ENCODE measurements around the gene POU2F1.

The POU2F1 gene

DNA sequence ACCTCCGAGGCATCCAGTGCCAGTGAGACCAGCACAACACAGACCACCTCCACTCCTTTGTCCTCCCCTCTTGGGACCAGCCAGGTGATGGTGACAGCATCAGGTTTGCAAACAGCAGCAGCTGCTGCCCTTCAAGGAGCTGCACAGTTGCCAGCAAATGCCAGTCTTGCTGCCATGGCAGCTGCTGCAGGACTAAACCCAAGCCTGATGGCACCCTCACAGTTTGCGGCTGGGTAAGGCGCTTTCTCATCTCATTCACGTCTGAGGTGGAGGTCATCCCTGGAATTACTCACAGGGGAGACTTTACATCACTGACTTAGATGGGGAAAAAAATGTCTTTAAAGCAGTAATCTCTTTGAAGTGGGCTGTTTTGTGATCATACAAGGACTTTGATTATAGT lies 191.4 kb downstream of the POU2F1 start:
- in situ Hi-C loops (cut with HindIII; ENCODE audit: low sequenced_read_pairs): no loop called here

DNA sequence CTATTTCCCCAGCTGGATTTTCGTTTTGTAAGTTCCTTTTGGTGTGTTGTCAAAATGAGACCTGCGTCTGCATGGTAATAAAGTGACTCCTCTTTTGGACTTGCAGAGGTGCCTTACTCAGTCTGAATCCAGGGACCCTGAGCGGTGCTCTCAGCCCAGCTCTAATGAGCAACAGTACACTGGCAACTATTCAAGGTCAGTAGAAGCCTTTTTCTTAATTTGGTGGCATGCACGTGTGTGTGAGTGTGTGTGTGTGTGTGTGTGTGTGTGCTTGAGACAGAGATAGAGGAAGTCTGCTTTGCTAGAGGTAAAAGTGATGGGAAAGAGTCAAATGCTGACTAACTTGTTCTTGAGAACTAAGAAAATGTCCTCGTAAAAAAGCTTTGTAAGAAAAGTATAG lies 192.2 kb downstream of the POU2F1 start:
- in situ Hi-C loops (cut with HindIII; ENCODE audit: low sequenced_read_pairs): no loop called here

DNA sequence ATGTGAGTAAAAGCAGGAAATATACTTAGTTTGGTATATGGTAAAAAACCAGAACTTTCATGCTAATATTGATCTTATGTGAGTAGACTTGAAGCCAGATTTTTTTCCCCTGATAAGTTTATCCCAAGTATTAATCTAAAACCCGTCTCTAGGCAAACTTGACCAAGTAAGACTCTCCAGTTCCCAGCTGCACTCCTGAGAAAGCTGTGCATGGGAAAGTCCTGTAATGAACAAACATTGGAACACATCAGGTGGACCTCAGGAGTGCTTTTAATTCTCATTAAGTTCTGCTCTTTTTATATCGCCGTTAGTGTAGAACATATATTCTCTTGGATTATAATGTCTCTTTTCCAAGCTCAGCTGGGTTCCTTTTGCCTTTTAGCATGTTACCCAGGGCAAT lies 192.6 kb downstream of the POU2F1 start:
- in situ Hi-C loops (cut with HindIII; ENCODE audit: low sequenced_read_pairs): no loop called here

DNA sequence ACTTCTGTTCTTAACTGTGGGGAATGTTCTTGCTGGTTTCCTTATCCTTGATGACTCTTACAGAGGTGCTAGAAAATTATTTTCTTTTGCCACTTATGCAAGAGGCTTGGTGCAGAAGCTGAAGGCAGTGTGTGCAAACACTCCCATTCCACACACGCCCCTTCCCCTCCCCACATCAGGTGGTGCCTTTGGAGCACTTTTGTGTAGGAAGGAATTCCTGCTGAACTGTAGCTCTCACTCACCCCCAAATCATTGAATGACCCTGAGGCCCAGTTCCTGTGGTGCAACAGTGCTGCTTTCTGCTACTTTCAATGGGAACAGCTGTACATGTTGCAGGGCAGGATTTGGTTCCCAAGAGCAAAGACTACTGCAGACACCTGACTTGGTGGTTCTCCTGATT lies 195.8 kb downstream of the POU2F1 start:
- in situ Hi-C loops (cut with HindIII; ENCODE audit: low sequenced_read_pairs): no loop called here

DNA sequence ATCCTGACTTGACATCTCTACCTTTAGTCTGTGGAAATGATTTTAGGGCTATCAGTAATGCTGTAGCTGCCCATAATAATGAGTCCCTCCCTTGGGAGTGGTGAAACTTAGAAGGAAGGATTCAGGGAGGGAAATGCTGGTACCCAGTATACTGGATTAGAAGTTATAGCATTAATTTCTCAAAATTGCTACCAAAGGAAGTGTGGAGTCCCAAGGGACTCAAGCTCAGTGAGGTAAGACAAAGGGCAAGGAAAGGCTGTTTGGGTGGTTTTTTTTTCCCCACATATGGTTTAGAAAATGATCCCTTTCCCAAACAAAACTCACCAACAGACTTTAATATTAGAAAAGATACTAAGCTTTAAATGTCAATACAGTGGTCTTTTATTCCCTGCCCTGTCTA lies 197.7 kb downstream of the POU2F1 start:
- in situ Hi-C loops (cut with HindIII; ENCODE audit: low sequenced_read_pairs): no loop called here

DNA sequence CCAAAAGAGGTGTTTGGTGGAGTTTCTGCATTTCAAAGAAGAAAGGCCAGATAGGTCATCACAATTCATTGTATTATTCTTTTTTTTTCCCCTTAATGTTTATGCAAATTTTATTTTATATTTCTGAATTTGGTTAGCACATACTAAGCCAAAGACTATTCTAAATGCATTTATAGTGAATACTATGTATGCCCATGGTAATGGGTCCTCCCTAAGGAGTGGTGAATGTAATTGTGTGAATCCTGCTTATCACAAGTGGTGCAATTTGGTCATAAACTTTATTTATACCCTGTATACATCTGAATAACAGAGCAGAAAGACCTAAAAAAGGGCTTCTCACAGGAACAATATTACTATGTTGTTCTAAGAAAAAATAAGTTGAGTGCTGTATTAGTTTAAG lies 198.6 kb downstream of the POU2F1 start:
- in situ Hi-C loops (cut with HindIII; ENCODE audit: low sequenced_read_pairs): no loop called here

DNA sequence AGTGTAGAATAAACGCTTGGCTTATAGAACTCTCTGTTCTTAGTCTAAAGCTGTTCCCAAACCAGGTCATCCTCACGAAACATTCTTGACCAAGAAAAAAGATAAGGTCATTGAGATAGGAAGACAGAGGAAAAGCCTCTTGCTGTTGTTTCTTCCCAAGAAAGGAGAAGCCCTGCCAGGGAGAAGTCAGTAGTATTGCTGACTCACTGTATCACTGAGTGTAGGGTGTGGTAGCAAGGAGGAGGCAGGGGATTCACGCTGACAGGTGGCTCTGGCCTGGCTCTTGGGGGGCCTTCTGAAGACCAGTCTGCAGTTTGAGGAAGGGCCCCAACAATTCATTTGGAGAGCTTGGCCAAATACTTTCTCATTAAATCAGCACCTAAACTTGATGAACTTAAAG lies 199.8 kb downstream of the POU2F1 start:
- in situ Hi-C loops (cut with HindIII; ENCODE audit: low sequenced_read_pairs): no loop called here

DNA sequence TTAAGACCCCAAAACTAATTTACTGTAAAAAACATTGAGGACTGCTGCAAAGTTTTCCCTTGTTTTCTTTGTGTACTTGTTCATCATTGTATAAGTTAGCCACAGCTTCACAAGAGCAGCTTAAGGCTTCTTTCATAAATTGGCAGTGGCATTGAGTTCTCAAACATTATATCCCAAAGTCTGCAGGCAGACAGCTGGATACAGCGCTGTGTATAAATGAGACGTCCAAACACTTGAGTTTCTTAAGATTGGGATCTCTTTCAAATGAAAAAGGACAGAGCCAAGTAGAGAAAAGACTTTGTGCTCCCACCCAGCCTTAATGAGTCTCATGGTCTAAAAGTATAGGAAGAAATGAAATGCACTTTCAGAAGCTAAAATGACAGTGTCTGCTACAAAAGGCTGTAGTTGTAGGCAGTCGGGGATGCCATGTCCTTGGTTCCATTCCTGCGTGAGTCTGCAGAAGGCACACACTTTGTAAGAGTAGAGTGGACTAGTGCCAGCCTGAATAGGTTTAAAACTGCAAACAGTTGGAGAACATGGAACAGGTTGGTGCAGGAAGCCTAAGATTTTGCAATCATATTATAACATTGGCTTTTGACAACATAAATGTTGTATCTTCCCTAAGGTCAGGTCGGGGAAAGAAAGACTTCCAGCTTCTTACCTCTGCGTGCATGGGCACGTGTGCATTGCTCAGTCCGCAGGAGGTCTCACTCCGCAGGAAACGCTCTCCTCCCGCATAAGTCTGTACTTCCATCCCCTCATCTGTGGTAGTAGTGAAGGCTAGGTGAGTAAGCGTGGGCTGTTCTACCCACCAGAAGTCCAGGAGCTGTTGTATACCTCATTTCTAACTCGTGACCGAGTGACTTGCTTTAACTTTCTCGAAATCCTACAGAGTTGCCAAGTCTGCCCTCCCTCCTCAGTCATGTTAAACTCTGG lies 203.3 kb downstream of the POU2F1 start:
- in situ Hi-C loops (cut with HindIII; ENCODE audit: low sequenced_read_pairs): no loop called here

DNA sequence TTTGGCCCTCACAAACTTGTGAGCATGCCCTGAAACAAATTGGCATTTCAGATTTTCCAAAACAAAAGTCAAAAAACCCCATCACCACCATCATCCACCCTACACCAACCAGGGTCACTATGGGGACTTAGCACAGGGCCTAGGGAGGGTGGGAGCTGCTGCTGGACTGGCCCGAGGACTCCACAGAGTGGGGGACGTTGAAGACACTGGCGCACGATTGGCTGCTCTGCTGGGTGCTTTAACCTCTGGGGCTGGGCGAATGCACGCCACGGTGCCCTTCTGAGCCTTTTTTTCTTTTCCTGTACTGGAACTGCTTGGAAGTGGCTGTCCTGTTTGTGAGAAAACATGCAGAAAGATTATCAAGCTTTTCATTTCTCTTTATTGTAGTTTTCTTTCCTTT lies 204.8 kb downstream of the POU2F1 start:
- in situ Hi-C loops (cut with HindIII; ENCODE audit: low sequenced_read_pairs): loop anchor here (5.0 to 25.0 kb wide), 2 partner anchors 38 to 363 kb away; no protein-coding TSS in a partner anchor

DNA sequence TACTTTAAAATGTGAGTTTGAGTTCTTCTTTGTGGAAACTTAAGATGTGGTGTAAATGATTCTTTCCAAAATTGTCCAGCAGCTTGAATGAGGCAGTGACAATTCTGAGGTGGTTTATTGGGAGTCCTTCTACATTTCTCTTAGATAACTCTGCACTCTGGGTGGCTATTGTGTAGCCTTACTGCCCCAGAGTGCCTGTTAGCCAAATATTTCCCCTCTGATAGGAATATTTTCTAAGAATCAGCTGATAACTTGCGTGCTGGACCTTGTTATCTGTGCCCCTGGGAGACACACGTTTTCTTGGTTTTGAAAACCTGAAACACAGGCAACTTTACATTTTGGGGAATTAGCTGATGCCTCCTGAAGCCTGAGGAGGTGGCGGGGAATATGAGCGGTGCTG lies 206.0 kb downstream of the POU2F1 start:
- in situ Hi-C loops (cut with HindIII; ENCODE audit: low sequenced_read_pairs): loop anchor here (5.0 to 25.0 kb wide), 2 partner anchors 39 to 364 kb away; no protein-coding TSS in a partner anchor

DNA sequence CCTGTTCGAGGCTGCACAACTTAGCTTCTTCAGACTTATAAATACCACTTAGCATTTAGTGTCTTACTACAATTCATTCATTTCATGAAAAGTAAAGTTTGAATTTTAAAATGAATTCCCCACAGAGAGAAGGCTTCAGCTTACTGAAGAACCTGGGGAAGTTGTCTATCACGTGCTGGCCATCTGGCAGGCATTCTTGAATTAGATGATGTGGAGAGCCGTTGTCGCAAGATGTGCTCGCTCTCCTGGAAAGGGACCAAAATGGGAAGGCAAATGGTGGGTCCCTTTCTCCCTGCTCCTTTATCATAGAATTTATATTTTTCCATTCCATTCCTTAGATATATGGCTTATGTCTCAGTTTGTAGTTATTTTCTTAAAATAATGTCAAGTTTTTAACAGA lies 207.2 kb downstream of the POU2F1 start:
- in situ Hi-C loops (cut with HindIII; ENCODE audit: low sequenced_read_pairs): loop anchor here (5.0 to 25.0 kb wide), 2 partner anchors 41 to 366 kb away; no protein-coding TSS in a partner anchor

DNA sequence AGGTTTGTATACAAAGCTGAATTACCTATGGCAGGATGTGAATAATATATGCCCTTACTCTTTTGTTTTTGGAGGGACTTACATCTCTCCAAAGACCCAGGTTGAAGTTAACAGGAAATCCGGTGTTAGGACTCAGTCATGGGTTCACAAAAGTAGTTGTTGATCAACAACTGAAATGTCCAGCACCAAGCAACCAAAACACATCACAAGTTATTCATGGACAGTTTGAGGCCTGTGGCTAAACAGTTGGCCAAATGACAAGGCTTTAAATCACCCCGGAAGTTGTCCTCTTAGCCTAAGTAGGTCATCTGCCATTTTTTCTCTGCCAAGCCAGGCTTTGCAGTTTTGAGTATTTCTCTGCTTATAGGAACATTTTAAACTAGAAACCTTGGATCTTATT lies 207.7 kb downstream of the POU2F1 start:
- in situ Hi-C loops (cut with HindIII; ENCODE audit: low sequenced_read_pairs): loop anchor here (5.0 to 25.0 kb wide), 2 partner anchors 41 to 366 kb away; no protein-coding TSS in a partner anchor

DNA sequence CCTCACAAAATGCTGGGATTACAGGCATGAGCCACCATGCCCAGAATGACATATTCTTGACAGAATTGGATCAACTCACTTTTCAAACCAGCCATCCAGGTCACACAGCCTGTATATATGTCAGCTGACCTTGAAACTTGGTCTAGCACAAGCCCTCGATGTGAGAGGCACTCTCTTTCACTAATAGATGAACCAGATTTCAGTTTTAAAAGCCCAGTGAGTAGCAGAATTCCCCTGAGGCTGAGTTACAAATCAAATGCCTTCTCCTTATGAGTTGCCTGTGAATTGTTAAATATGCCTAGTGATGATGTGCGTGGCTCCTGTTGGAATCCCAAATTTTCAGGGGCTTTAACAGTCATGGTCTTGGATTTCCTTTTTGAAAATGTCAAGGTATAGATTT lies 208.9 kb downstream of the POU2F1 start:
- in situ Hi-C loops (cut with HindIII; ENCODE audit: low sequenced_read_pairs): loop anchor here (5.0 to 25.0 kb wide), 2 partner anchors 42 to 367 kb away; no protein-coding TSS in a partner anchor

DNA sequence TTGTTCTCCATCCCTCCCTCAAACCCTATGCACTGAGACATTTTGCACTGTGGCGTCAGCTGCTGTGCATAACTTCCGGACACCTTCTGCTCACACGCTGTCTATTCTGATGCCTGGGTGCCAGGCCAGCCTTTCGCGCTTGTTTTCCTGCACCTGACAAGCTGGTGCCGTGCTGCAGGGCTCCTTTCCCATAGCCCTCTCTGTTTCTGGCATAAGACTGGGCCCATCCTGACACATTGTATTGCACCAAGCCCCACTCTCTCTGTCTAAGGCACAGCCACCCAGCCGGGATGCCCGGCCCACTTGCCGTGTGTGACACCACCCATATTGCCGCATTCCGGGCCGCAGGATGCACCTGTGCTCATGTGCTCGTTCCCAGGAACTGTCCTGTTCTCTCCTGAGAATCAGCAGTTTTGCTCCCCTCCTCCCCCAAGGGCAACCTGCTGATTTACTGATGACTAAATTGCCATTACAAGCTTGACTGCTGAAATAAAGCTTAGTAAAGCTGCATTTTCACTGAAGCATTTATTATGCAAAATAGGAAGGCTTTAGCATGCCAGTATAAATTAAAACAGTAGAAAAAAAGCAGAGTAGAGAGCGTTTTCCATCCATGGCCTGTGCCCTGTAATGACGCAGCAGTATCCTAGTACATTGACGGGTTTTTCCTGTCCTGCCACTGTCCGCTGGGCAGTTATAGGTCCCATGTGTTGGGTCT lies 209.6 kb downstream of the POU2F1 start:
- in situ Hi-C loops (cut with HindIII; ENCODE audit: low sequenced_read_pairs): loop anchor here (25.0 kb wide), 1 partner anchor 368 kb away; no protein-coding TSS in a partner anchor

DNA sequence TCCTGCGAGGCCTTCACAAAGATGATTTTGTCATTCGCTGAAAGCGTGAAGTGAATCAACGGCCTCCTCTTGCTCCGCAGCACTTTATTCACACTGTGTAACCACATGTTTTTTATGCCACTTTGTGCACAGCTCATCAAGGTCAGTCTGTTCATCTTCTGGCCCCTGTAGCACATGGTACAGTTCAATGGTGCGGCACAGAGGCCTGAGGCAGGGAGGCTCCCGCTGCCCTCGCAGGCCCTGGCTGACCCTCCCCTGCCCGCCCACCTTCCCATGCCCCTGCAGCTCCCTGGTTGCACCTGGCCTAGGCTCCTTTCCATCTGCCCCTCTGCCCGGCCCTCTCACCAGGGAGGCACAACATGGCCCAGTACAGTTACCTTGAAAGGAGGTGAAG lies 210.2 kb downstream of the POU2F1 start:
- in situ Hi-C loops (cut with HindIII; ENCODE audit: low sequenced_read_pairs): loop anchor here (25.0 kb wide), 1 partner anchor 369 kb away; no protein-coding TSS in a partner anchor

DNA sequence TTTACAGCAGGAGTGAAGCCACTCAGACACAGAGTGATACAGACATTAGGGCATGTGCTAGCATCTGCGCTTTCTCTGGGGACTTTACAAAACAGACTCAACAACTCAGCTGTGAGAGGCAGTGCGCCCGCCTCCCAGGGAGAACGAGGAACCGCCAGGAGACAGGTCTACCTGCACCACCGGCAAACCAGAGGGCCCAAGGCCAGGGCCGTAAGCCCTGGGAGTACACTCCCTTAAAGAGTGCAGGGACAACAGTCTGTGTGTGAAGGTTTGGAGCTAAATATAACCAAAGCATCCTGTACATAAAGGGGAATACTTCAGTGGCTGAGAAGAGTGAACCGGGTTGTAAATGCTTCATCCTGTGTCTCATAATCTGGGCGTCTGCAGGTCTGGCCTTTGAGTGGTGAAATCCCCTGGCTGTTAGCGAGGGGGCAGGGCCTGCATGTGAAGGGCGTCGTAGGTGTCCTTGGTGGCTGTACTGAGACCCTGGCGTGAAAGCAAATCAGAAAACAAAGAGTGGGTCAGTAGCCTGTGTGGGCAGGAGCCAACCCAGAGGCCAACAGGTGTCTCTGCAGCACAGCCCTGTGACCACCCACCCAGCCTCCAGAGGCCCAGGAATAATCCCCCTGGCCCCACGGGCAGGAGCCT lies 210.7 kb downstream of the POU2F1 start:
- in situ Hi-C loops (cut with HindIII; ENCODE audit: low sequenced_read_pairs): loop anchor here (25.0 kb wide), 1 partner anchor 369 kb away; no protein-coding TSS in a partner anchor

DNA sequence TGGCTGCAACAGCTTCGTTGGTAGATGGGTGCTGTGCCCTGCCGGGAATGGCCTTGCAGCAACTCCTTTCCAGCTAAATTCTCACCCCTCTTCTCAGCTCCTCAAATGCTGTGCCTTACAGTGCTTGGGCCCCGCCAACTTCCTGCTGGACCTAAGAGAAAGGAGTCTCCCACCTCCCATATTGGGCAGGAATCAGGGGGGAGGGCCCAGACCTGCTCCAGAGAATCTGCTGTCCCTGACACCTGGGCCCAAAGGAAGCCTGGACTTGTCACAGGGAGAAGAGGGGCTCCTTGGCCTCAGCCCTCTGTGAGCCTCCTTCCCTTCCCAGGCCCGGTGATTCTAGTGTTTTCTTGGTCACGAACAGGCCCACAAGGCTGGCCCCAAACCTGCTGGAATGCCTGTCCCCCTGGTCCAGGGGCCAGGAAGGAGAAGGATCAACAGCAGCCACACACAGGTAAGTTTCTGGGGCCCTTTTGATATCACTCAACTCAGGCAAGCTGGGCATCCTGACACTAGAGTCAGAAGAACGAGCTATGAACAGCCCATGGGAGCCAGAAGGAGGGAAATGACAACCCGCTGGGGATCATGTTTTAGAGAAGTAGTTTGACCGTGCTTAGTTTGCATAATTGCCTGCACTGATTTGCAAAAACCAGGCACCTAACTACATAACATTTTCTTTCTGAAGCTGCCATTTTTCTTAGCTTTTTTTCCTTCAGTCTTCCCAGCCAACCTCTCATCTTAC lies 211.4 kb downstream of the POU2F1 start:
- in situ Hi-C loops (cut with HindIII; ENCODE audit: low sequenced_read_pairs): loop anchor here (25.0 kb wide), 1 partner anchor 370 kb away; no protein-coding TSS in a partner anchor

DNA sequence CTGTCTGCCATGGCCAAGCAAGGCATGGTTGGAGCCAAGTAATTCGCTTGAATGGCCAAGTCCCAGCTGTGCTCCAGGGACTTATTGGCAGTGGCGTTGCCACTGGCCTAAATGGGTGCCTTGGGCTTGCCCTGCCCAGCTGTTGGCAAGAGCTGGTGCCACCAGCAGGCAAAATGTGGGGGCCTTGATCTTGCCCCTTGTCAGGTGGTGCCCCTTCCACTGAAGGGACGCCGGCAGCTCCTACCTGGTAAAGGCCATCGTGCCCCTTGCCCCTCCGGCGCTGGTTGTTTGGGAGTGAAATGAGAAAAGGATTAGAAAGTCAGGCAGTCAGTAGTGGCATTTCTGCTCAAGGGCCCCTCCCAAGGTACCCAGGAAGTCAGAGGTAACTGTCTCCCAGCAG lies 212.1 kb downstream of the POU2F1 start:
- in situ Hi-C loops (cut with HindIII; ENCODE audit: low sequenced_read_pairs): loop anchor here (25.0 kb wide), 1 partner anchor 370 kb away; no protein-coding TSS in a partner anchor

DNA sequence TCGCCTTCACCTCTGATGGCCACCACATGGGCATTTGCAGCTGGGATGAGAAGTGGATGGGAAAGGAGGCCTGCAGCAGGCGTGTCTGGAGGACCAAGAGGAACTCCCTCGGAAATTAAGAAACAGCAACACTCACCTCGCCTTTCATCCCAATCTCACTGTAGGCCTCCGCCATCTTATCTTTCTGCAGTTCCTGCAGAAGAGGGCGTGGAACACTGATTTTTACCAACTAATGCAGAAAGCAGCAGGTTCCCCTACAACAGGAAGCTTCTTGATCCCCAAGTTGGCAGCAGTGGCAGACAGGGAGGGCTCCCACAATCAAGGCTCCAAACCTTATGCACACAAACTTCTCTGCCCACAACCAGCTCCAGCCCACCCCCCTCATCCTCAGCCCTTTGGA lies 213.2 kb downstream of the POU2F1 start:
- in situ Hi-C loops (cut with HindIII; ENCODE audit: low sequenced_read_pairs): loop anchor here (25.0 kb wide), 1 partner anchor 372 kb away; no protein-coding TSS in a partner anchor

DNA sequence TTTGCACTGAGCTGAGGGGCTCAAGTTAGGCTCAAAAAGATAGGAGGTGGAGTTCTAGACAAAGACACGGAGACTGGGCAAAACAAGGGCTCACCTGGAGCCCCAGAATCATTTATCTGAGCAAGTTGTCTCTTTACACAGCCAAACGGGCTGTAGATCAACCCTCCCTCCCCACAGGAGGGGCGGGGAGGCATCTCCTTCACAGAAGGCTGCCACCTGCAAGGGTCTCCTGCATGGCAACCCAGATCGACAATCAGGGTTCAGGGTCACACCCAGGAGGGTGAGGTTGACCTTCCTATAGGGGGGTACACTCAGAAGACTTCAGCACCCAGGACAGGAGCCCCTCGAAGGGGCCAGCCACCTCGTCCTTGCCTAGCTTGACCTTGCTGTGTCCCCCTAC lies 213.6 kb downstream of the POU2F1 start:
- in situ Hi-C loops (cut with HindIII; ENCODE audit: low sequenced_read_pairs): loop anchor here (25.0 kb wide), 1 partner anchor 372 kb away; no protein-coding TSS in a partner anchor
